Skin of body (tissue), 2 donors: ENCODE results near the gene LGALS8. TPM values are rescaled to one million over a fixed set of nuclear protein-coding genes. Genes with fewer than 3 reads are reported as not detected.
"Not testable (repeated sequence)": the region's sequence is repeated elsewhere in the genome, so short reads cannot be mapped to it uniquely, and the experiment has no call there.

Experiments used
- DNase-seq: peaks from one replicate; lab custom pipeline; 2025; lab: John Stamatoyannopoulos, UW
- total RNA-seq: library from RNA; depleted of rRNA; stranded (reverse); fragments of >200 nt; gene quantifications from one replicate; pipeline ENCODE4 v1.2.3, GENCODE V29; 2014

The LGALS8 gene
- total RNA-seq, 1 donor from 2014 or later = 90.4 TPM

DNA sequence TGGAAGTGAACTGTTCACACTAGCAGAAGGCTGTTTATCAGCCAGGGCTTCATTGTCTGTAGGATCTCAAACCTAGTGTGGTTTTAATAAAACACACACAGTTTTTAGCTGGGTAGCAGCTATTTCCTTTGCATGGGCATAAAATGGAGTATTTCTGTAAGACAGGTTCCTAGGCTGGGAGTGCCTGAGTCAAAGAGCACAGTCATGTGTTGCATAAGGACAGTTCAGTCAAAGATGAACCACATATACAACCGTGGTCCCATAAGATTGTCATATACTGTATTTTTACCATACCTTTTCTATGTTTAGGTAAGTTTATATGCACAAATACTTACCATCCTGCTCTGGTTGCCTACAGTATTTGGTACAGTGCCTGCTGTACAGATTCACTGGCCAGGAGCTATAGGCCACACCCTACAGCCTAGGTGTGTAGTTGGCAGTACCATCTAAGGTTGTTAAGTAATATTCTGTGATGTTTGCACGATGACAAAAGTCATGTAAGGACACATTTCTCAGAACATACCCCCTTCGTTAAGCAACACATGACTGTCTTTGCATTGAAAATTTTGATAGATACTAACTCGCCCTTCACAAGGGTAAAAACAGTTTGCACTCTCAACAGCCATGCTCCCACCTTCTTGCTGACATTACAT is 17.2 kb downstream of the LGALS8 start:
- DNase-seq = no peak

DNA sequence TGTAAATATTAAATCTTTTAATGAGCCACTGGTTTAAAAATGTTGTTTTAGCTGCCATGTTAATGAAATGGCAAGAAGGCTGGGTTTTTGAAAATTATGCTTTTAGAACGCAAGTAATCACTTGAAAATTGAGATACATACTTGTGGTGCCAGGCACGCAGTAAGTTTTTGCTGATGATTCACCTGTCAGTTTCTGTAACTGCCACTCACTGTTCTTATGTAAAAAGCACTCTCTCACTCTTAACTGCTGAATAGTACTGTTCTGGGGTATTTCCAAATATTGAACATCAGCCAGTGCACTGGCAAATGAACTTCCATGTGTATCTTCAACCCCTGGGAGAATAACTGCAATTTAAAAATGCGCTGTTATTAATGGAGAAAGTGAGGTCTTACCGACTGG is 17.9 kb downstream of the LGALS8 start:
- DNase-seq = no peak

DNA sequence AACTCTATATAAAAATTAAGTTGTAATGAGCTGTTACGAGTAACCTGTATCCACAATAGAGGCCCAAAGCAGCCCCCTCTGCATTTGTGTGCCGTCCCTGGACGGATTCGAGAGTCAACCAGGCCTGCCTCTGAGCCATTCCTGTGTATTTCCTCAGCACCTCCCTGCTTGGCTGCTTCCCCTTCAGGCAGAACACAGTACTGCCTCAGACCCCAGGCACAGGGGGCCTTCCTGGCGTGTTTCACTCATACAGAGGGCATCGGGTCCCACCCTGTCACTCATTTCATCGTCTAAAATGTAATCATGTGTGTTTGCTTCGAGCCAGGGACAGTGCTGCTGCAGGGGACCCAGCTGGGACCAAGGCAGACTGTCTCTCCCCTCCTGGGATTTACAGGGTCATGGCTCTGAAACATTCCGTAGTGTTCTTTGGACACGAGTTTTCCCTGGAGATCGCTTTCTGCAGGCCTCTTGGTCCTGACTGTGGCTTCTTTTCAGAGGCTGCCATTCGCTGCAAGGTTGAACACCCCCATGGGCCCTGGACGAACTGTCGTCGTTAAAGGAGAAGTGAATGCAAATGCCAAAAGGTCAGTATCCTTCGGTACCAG is 19.4 kb downstream of the LGALS8 start:
- DNase-seq = no peak

DNA sequence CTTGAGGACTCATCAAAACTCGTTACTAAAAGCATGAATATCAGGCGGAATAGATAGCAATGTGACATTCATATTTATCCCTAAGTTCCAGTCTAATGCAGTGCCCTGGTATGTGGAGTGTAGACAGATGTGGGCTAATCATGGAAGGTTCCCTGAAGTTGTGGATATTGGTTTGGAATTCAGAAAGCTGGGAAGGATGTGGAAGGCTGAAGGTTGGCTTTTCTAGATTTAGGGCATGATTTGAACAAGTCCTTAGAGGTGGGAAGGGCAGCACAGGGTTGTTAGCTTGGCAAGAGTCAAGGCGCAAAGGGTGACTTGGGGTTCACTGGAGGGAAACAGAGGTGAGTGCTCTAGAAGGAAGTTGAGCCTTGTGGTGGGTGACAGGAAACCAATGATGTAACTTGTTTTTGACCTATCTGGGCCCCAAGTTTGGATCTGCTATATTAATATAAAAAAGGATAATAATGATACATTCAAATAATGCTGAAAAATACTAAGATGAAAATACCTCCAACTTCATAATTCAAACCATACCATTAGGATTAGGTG is 21.9 kb downstream of the LGALS8 start:
- DNase-seq = no peak

DNA sequence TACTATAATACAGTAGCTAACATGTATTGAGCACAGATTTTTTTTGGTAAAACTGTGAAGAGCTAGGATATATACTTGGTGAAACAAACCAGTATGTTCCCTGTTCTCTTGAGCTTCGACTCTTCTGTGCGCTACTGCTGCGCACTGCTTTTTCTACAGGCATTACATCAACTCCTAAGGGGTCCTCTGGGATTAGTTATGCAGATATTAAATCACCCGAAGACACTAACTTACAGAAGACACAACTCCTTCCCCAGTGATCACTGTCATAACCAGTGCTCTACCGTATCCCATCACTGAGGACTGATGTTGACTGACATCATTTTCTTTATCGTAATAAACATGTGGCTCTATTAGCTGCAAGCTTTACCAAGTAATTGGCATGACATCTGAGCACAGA is 24.7 kb downstream of the LGALS8 start:
- DNase-seq = no peak

DNA sequence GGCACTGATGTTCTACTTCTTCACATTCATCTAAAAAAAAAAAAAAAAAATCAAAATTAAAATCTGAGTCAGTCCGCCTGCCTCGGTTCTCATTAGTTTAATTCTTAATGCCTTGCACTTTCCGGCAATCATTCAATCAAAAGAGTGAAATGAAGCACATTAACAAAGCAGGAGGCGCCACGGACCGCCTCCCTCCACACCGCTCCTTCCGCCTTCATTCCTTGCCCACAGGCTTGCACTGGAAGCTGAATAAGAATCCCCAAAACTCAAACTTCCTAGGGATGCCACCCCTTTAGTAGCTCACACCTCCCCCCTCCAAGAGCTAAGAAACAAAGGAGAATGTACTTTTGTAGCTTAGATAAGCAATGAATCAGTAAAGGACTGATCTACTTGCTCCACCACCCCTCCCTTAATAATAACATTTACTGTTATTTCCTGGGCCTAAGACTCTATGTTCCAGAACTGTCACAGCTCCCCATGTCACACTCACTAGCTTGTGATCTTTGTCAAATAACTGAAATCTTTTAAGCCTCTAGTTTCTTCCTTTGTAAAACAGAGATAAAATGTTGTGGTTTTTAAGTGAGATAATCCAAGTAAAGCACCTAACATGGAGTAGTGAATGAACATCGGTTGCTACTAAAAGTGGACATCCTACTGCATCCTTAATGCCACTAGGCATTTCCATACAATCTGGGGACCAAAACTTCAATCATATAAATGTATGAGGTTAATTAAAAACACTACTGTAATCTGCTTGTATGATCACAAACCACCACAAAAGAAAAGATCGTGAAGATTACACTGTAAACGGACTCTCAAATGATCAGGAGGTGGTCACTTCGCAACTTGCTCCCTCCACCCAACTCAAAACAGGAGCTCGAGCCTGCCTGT is 27.4 kb downstream of the LGALS8 start:
- DNase-seq = no peak

DNA sequence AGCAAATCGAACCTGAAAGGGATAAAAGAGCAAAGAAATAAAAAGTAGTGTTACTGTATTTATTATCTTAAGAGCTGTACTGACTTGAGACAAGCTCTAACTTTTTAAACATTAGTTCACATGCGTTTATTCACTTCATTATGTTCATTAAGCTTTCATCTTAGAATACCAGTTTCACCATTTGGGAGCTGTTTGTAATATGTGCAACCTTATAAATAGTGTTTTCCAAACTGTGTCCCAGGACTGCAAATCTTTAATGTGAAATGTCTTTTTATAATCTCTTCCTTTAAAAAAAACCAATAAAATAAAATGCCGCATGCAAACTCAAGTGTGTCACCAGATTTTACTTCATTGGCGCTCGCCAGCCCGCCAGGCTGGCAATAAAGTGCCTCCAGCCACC is 28.3 kb downstream of the LGALS8 start:
- no peak for DNase-seq

DNA sequence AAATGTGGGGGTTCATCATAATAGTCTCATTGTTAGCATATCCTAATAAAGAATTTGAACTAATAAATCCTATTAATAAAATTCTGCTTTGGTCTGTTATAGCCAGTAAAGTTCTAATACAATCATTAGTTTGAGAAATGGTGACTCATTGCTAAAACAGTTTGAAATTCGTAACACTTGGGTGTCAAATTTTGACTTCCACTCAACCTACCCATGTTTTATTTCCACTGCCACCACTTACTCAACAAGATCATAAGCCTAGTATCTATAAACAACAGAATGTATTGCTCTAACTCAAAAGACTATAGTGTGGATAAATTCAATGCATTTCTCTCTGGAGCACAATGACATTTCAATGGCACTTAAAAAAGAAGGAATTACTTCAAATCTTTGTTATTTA is 29.1 kb downstream of the LGALS8 start:
- no peak for DNase-seq

DNA sequence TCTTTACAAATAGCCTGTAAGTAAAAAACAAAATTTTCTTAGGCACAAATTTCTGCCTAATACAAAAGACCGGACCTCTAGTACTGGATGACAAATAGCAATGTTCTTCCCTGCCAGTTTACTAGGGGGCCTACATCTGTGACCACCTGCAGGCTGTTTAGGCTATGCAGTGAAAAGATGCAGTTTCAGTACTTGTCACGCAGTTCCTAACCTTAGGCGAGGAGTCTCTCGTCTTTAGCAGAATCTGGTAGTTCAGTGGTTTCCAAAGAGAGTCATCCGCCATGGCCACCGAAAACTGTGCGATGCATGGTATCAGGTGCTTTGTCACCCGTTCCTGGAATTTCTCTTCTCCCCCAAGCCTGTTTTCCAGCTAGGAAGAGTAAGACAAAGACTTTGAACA is 29.6 kb downstream of the LGALS8 start:
- DNase-seq = no peak

DNA sequence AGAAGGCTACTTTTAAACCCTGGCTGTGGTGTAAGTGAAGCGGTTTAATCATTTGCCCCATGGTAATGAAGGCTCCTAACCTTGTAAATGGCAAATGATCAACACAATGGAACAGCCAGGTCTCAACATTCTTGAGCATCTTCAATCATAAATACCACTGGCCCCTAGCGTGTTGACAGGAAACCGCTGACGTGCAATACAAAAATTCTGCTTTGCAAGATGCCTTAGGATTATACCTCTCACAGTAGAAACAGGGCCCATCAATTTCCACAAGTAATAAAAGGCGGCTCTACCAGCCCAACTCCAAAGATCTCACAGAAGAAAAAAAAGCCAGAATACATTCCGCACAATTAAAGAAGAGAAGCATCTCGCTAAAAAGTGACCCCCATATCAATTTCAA is 32.8 kb downstream of the LGALS8 start:
- no peak for DNase-seq

DNA sequence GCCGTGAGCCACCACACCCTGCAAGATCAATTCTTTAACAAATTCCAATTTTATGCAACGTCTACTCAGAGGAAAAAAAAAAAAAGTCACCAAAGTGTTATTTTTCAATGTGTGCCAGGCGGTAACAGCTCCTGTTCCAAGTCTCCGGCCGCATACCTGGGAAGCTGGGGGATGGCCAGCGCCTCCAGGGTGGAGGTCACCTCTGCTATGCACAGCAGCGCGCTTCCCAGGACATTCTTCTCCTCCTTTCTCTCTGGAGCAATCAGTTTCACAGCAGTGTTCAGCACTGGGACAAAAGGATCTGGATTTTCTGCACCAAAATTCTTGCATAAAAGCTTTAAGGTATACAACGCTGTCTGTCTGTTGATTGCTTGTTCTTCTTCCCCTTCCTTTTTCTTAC is 34.3 kb downstream of the LGALS8 start:
- DNase-seq = no peak

DNA sequence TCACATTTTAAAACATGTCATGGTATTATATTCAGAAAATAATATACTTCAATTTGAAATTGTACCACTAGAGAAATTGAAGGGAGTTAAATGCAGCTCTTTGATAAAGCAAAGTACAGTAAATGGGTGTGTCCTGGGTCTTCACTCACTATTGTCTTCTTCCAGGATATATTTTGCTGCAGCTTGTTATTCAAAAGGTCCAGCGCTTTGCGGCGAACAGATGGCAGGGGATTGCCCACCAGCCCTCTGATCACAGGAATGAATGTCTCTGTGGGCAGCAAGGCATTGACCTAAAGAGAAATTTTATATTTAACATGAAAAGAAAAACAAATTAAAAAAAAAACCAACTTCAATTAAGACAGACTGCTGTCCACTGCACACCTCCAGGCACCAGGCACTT is 35.1 kb downstream of the LGALS8 start:
- no peak for DNase-seq

DNA sequence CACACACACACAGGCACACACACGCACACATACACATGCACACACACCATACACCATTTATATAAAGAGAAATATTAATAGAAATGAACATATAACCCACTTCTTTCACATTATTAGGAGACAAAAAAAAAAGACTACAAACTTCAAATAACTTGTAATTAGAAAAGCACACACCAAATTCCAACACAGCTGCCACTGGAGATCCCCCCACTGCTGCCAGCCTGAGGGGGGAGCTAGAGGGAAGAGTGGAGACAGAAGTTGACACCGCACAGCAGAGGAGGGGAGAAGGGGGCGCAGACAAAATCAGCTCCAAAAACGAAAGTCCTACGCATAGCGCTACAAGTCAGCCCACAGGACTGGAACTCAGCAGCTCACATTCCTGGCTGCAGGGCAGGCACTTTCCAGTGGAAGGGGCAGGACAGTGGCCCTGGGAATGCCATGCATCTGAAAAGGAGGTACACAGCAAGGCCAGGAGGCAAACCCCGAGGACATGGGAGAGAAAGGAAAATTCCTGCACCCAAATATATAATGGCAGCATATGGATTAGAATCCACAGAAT is 36.5 kb downstream of the LGALS8 start:
- no peak for DNase-seq

DNA sequence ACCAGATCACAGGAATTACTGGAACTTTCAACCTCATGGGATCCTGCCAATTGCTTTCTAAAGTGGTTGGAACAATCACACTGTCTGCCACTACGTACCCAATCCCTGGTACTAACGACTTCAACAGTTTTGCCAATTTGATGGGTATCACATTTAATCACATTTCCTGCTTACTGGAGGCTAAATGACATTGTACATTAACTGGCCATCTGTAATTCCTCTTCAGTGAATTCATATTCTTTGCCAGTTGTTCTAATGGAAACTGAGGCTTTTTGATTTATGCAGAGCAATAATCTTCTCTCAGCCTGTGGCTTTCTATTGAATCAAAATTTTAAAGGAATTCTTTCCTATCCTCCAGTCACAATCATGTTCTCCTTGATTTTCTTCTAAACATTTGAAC is 38.2 kb downstream of the LGALS8 start:
- DNase-seq = no peak

DNA sequence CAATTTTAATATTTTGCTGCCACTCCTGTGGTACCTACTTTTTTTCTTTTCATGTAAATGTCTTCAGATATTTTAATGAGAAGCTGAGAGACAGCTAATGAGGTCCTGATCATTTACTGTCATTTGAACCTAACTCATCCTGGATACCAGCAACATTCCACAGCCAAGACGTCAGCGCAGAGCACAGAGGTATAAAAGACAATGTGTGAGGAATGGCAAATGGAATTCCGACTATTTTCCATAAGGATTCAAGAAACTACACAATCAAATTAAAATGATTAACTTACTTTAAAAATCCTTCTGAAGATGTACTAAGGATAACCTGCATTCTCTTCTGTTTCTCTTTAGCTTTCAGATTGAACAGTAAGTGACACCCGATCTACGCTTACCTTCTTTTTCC is 41.7 kb downstream of the LGALS8 start:
- DNase-seq = no peak

DNA sequence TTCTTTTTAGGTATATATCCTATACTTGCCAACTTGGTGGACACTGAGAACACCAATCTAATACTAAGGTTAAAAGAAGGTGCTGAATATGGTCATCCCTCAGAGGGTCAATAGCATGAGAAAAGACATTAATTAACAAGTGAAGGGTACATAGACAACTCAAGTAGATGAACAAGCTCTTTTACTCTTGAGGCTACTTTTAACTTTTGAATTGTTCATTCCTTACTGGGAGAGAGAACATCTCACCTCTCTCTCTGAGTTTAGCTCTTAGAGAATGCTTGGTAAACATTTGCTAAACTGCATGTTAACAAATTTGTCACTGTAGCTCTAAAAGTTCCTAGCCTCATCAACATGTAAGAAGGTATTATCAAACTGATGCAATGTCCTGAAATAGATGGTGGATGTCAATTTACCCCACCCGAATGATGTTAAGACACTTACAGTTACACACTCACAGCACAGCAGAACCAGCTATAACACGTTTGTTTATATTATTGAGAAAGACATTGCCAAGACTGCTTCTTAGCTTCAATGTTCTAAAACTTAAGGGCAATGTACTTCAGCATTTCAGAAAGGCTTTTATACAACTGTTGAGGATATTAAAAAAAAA is 44.6 kb downstream of the LGALS8 start:
- no peak for DNase-seq

DNA sequence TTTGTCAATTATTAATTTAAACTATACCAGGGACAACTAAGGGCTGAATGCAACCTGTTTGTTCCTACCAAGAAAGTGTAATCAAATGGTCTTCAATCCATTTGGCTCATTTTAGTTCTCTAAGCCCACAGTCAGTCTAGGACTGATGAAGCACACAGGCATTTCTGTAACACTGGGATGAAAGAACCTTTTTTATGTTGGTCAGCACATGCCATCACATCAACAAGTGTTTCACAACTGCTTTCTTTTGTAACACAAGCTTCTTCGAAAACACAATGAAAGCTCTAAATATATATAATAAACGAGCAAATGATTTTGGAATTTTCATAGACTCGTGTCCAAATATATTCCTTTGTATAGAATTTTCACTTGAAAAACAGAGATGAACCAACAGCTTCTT is 51.7 kb downstream of the LGALS8 start:
- no peak for DNase-seq

DNA sequence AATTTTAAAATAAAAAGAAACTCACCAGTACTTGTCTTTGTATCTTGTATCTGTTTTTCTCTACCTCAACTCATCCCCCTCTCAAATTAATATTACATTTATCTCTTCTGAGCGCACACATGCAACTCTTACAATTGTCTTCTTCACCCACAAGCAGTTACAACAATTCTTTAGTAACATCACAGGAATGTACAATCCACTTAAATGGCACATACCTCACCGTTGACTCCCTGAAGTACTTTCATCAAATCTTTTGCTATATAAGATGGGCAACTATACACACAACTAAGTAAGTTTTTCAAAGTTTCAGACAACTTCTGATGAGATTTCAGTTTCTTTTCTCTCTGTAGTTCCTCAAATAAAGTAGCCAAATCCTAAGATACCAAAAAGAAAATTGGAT is 52.2 kb downstream of the LGALS8 start:
- no peak for DNase-seq

DNA sequence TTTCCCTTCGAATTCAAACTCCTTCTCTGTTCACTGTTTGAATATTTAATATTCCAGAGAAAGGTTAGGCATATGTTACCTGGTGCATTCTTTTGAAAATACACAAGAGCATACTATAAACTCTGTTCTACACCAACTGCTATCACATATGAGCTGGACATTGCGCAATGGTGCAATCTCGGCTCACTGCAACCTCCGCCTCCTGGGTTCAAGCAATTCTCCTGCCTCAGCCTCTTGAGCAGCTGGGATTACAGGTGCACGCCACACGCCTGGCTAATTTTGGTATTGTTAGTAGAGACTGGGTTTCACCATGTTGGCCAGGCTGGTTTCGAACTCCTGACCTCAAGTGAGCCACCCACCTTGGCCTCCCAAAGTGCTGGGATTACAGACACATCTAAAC is 53.3 kb downstream of the LGALS8 start:
- not testable (repeated sequence) for DNase-seq

DNA sequence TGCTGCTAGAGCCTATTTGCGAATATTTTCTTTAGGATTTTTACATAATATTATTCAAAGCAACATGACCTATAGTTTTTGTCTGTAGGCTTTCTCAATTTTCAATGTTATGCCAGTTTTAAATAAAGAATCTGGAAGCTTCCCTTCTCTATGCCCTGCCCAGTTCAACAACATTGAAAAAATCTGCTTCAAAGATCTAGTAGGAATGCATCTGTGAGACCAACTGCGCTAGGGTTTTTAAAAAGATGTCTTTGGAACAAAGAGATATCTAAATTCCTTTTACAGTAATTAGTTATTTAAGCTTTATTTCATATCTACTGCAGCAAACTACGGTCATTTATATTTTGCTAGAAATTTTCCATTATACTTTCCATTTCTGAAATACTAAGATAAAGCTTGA is 54.9 kb downstream of the LGALS8 start:
- no peak for DNase-seq

DNA sequence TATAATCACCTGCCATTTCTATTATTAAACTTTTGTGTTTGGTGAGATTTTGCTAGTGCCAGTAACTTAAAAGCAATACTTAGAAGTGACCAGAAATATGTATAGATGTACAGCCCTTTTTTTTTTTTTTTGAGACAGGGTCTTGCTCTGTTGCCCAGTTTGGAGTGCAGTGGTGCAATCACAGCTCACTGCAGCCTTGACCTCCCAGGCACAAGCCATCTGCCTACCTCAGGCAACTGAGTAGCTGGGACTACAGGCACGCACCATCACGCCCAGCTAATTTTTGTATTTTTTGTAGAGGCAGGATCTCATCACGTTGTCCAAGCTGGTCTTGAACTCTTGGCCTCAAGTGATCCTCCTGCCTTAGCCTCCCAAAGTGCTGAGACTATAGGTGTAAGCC is 56.6 kb downstream of the LGALS8 start:
- not testable (repeated sequence) for DNase-seq

DNA sequence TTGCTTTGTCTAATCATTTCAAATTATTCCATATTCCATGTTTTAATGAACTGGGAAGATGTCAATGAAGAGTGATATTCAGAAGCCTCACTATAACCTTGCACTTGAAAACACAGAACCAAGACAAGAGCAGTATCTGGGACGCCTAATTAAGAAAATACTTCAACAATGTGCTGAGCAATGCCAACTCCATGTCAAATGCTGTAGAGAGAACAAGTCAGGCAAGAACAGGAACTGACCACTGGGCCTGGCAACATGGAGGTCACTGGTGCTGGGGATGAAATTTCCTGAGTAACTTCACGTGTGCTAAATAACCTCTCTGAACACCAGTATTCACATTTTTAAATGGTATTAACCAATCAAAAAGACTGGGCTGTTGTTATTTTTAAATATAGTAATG is 57.7 kb downstream of the LGALS8 start:
- no peak for DNase-seq
